AML-193 (cell line): ENCODE data around the gene NHSL2.

Source experiments
- DNase-seq, 2 experiments: peaks; one replicate each; lab custom pipeline; 2025; lab: John Stamatoyannopoulos, UW

NHSL2 gene

DNA sequence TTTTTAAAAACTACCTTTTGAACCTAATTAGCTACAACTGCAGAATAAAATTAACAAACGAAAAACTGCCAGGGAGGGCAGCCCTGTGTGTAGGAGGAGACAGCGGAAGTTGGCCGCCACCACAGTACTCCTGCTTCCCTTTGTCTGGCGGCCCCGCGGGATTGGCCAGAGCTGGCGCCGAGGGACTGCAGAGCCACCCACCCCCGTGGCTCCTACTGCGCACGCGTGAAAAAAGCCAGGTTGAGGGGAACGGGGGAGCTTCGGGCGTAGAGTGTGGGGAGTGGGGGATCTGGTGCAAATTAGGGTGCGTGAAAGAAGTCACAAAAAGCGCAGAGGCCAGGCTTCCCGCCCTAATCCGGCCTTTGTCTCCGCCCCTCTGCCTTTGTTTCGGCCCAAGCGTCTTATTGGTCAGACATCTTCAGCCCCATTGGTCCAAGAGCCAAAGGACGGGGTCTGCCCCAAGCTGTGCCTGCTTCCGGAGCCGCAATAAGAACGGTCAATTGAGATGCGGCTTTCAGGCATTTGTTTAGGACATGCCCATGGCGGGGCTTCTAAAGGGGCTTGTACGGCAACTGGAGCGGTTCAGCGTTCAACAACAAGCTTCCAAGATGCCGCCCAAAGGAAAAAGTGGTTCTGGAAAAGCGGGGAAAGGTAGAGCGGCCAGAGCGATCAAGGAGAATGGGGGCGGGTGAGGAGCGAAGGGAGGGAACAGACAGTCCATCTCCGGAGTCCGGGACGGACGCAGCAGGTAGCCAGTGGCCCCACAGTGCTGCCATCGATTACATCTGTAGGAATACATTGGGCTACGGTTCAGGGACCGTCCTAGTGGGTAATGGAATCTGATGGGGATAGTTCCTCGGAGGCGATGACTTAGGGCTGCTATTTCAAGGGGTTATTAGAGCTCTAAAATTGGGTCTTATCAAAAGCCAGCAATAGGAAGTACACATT lies 270.8 kb downstream of the NHSL2 start, which contains the start of gene PIN4:
Gene PIN4, plus strand, starts transcription at position 580 of the 948 bp plus-strand sequence. Its CDS starts 29 bp downstream, at position 609.
- peak; percentile 82 to 86 for DNase-seq

DNA sequence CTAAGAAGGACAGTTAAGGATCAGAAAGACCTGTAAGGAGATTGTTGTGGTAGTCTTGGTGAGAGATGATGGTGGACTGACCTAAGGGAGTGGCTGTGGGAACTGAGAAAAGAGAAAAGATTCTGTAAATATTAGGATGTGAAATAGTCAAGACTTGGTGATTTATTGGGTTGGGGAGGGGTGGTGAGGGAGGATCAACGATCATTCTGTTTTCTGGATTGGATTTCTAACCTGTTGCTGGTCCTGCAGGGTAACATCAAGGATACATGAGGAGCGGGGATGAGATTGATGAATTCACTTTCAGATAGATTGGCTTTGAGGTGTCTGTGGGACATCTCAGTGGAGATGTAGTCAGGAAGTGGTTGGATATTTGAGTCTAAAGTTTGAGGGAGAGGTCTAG lies 272.3 kb downstream of the NHSL2 start:
- DNase-seq, result no peak

DNA sequence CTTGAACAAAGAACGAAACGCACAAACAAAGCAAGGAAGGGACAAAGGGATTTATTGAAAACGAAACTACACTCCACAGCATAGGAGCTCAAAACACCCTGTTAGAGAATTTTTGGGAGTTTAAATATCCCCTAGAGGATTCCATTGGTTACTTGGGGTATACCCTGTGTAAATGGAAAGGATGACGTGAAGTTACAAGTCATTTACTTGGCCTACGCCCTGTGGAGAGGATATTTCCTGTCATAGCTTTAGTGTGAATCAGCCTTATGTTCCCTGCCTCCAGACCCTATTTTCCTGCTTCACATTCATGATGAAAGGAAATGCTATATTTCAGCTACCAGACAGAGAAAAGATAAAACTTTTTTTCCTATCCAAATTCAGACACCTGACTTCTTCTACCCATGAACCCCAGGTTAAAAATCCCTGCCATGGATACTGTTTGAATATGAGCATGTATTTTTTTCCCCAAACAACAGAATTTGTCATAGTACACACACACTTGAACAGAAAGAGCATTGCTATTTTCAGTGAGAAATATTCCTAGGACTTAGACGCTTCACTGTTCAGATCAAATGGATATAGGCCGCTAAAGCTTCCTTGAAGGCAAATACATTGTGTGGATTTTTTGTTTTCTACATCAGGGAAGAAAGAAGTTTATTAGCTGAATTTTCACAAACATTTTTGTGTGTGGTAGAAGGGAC lies 291.3 kb downstream of the NHSL2 start:
- DNase-seq, result no peak
